Metanephros (tissue), 2 donors: ENCODE measurements around the gene UPF2. TPM values are rescaled to one million over a fixed set of nuclear protein-coding genes. Genes with fewer than 3 reads are reported as not detected.

Source experiments
- small RNA-seq: library from RNA; depleted of rRNA; stranded (forward); fragments of <200 nt; gene quantifications from one replicate; pipeline ENCODE3, GENCODE V24; 2014; ENCODE audit warnings: low replicate concordance
- total RNA-seq: library from RNA; depleted of rRNA; stranded (reverse); fragments of >200 nt; gene quantifications from one replicate; pipeline ENCODE4 v1.2.3, GENCODE V29; 2014

The UPF2 gene, protein sequence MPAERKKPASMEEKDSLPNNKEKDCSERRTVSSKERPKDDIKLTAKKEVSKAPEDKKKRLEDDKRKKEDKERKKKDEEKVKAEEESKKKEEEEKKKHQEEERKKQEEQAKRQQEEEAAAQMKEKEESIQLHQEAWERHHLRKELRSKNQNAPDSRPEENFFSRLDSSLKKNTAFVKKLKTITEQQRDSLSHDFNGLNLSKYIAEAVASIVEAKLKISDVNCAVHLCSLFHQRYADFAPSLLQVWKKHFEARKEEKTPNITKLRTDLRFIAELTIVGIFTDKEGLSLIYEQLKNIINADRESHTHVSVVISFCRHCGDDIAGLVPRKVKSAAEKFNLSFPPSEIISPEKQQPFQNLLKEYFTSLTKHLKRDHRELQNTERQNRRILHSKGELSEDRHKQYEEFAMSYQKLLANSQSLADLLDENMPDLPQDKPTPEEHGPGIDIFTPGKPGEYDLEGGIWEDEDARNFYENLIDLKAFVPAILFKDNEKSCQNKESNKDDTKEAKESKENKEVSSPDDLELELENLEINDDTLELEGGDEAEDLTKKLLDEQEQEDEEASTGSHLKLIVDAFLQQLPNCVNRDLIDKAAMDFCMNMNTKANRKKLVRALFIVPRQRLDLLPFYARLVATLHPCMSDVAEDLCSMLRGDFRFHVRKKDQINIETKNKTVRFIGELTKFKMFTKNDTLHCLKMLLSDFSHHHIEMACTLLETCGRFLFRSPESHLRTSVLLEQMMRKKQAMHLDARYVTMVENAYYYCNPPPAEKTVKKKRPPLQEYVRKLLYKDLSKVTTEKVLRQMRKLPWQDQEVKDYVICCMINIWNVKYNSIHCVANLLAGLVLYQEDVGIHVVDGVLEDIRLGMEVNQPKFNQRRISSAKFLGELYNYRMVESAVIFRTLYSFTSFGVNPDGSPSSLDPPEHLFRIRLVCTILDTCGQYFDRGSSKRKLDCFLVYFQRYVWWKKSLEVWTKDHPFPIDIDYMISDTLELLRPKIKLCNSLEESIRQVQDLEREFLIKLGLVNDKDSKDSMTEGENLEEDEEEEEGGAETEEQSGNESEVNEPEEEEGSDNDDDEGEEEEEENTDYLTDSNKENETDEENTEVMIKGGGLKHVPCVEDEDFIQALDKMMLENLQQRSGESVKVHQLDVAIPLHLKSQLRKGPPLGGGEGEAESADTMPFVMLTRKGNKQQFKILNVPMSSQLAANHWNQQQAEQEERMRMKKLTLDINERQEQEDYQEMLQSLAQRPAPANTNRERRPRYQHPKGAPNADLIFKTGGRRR
- total RNA-seq: 19.9 TPM

GRCh38 chr10:12042797-12043651 lies at the start of gene UPF2:
UPF2 (minus strand) TSS chr10:12042809; CDS start chr10:12035423, 7,386 bp downstream.

GRCh38 chr10:12068449-12069269 lies 26.1 kb upstream of the UPF2 start, which contains the start of gene DHTKD1:
DHTKD1 (plus strand) TSS chr10:12068954; CDS start chr10:12069034, 80 bp downstream.

Small RNAs within 50 kb of the gene (small RNA-seq; reads per million reads assigned to genes)
- not detected for gene RNU6-1095P

Other genes starting within 250 kb of the UPF2 start
- gene PROSER2, start 219.5 kb downstream of the UPF2 start, total RNA-seq: 12.4 TPM
- 34.7 TPM for gene DHTKD1, start 26.1 kb upstream of the UPF2 start, total RNA-seq
- 12.0 TPM for gene SEC61A2, start 86.9 kb upstream of the UPF2 start, total RNA-seq
- gene NUDT5, start 153.1 kb upstream of the UPF2 start, total RNA-seq: 26.9 TPM
- gene CDC123, start 153.4 kb upstream of the UPF2 start, total RNA-seq: 86.2 TPM